Measurements from ENCODE around the gene CD300LB.

DNA sequence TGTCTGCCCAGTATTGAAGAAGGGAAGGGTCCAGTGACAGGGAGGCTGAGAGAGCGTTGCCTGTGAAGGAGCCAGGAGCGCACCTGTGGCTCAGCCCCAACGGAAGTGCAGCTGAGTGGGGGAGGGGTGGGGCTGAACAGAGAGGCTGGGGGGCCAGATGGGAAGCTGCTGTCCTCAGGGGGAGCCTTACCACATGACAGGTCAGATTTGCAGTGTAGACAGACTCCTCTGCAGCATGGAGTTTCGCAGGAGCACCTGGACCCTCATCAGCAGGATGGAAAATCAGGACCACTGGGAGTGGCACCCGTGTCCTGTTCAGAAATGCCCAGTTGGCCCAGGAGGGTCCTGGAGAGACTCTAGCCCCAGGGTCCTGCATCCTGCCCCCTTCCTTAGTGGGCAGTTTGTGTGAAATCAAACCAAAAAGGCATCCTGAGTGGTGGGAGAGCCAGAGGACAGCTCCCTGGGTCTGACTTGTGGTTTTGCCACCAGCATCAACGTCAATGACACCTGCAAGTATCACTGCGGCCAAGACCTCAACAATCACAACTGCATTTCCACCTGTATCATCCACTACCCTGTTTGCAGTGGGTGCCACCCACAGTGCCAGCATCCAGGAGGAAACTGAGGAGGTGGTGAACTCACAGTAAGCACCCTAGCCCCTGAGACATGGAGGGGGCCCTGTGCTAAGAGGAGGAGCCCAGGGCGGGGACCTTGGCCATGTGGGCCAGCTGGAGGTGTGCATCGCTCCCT is 57.1 kb downstream of the CD300LB start:
- TF ChIP-seq CTCF (IDR thresholded peaks at IDR 0.05; ENCODE audit: low read depth, low read length, poor library complexity, severe bottlenecking) (no peak), EZH2phosphoT487 (IDR thresholded peaks at IDR 0.05; ENCODE audit: borderline replicate concordance, low read length) (no peak)

Measured in DOHH2 (cell line).